NCI-H1092 treated with DMSO at 0.1 percent for 48 hours (cell line): ENCODE results near the gene IQCH.

Source experiments
- DNase-seq: peaks from one replicate; lab custom pipeline; 2025; lab: John Stamatoyannopoulos, UW

The IQCH gene

DNA sequence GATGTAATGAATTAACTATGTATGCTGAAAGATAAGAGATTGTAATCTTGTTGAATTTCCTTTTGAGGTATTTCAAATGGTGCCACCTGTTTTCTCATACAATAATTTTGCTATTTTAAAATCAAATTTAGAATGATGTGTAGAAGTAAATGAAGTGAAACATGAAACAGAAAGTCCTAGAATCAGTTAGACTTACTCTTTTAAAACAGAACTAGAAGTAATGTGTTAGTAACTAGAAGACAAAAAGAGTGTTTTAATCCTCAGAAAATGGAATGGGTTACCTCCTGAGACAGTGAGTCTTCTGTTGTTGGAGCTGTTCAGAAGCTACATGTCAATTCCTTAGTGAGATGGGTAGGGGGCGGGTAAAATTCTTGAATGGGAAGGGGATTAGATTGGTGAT, 279.8 kb downstream of the IQCH start:
- no peak for DNase-seq

DNA sequence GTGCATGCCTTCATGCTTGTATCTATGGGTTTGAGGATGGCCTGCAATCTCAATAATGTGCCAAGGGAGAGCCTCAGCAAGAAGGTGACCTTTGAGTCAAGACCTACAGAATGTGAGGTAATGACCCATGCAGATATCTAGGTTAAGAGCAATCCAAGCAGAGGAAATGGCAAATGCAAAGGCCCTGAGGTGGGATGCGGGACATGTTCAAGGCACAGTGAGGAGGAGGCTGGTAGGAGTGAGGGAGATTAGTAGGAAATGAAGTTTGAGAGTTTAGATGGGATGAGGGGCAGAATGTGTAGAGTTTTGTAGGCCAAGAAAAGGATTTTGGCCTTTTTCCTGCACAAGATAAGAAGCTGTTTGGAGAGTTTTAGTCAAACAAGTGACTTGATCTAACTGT, 283.2 kb downstream of the IQCH start:
- DNase-seq = no peak

DNA sequence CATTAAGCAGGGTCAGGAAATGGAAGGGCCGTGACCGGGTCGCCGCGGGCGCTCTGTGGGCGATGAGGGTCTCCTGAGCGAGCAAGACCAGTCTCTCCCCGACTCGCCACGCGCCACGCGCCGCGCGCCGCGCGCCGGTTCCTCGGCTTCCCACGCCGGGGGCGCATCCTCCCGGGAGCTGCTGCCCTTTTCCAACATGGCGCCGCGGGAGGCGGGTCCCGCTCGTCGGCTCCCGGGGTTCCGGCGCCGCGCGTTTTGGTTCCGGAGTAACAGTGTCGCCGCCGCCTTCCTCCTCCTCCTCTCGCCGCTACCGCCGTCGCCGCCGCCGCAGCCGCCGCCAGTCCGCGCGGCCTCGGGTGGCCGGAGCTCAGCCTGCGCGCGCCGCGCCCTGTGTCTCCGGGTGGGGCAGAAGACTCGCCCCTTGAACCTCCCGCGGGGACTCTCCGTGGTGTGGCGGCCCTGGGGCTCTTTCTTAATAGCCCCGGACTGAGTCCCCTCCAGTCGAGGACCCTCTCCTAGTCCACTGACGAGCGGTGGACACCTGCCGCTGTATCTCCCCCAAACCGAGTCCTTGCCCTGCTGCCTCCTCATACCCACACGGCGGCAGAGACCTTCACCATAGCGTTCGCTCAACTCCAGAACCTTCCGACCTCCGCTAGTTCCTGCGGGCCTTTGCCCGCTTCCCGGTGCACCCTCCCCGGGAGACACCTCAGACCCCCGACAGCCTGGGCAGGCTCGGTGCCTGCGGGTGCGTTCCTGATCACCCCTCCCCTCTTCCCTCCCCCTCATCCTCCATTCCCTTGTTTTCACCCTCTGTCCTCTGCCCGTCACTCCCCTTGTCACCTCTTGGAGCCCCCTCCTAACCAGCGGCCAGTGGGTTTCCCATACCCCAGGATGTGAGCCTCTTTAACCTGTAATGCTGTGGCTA, 288.1 kb downstream of the IQCH start, which contains the start of gene MAP2K5:
Gene MAP2K5 (plus strand): TSS at position 284 of the 928 bp plus-strand sequence. CDS start 633 bp downstream, at position 917.
- DNase-seq = peak; percentile 62

DNA sequence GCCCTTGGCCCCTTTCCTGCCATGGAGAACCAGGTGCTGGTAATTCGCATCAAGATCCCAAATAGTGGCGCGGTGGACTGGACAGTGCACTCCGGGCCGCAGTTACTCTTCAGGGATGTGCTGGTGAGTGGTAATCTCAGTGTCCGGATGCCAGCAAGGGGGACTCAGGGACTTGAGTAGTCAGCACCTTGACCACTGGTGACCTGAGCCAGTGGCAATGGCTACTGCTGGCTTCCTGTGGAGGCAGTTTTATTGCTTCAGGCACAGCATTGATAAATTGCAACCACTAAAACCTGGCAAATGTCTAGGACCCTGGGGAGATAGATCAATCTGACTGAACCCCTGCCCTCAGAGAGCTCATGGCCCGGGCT, 288.7 kb downstream of the IQCH start:
- DNase-seq = no peak

DNA sequence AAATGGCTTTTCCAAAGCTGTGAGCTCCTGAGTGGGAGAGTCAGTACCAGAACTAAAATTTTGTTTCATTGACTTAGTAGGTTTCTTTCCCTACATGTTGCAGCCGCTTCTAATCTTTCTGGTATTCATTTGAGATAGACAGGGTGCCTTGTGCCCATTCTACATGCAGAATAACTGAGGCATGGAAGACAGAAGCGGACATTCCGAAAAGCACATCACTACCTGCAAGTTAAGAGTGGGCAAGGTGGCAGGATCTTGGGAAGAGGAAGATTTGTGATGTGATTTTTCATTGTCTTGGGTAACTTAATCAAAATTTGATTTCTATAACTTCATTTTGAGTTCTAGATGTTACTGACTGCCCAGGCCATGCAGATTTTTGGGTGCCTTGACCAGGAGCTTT, 289.9 kb downstream of the IQCH start:
- DNase-seq = no peak

DNA sequence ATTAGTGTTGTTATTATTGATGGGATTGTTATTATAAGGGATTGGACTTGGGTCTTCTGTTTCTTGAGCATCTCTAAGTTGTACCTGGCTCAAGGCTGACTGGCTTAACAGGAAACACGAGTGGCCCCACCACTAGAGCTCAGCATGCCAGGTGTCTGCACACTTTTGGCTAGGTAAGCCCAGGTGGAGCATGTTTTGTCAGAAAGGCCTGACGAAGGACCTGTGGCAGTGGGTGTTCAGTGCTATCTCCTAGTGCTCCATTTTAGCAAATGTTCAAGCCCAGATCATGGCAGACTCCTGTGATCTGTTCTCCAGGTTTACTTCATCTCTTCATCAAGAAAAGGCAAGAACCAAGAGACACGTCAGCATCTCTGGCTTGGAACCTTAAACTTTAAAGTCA, 291.3 kb downstream of the IQCH start:
- DNase-seq = no peak

DNA sequence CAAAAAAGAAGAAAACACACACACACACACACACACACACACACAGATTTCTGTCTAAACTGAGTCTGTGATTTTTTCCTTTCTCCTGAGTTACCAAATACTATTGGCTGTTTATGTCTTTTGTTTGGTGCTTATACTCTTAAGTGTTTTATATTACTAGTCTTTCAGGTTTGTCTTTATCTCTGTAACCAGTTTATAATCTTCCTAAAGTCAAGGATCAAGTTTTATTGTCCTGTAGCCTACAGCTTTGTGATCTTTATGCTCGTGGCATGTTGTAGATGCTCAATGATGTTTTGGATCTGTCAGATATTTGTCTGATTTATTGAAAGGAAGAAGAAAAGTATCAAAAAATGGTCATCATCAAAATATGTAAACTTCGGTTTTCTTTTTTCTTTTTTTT, 292.5 kb downstream of the IQCH start:
- DNase-seq = no peak

DNA sequence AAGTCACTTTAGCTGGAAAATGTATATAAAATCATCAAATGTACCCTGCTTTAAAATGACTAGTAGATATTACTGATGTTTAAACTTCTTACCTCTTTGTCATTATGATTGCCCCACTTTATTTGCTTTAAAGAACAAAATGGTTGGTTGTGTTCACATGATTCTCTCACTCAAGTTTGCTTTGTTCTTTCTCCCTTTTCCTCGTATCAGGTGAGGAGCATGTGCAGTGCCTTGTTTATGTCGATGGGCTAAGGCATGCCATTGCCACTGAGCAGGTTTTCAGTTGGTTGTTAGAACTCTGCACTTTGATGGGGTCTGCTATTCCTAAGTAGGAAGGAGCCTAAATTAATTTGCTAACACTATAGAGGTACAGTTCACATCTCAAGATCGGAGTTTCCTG, 293.2 kb downstream of the IQCH start:
- no peak for DNase-seq

DNA sequence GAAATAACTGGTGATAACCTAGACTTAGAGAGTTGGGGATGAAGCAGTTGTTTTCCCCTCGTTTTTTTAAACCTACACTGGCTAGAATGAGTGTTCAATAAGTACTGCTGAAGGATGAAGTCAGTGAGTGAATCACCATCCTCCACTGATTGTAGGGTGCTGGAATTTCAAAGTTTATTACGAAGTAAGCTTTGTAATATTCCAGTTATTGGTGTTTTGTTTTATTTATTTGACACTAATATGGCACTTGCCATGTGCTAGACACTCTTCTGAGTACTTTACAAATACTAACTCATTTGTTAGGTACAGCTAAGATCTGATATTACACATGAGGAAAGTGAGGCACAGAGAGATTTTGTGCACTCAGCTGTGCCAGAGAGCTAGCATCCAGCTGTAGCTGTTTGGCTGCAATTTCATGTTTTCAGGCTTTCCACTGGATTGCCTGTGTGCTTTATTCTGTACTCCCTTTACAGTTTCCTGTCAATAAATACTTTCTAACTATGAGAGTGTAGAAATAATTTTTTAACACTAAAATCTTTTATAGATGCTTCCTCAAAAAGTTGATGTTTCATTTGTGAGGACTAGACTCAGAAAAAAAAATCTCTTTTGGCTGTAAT, 293.8 kb downstream of the IQCH start:
- DNase-seq = no peak

DNA sequence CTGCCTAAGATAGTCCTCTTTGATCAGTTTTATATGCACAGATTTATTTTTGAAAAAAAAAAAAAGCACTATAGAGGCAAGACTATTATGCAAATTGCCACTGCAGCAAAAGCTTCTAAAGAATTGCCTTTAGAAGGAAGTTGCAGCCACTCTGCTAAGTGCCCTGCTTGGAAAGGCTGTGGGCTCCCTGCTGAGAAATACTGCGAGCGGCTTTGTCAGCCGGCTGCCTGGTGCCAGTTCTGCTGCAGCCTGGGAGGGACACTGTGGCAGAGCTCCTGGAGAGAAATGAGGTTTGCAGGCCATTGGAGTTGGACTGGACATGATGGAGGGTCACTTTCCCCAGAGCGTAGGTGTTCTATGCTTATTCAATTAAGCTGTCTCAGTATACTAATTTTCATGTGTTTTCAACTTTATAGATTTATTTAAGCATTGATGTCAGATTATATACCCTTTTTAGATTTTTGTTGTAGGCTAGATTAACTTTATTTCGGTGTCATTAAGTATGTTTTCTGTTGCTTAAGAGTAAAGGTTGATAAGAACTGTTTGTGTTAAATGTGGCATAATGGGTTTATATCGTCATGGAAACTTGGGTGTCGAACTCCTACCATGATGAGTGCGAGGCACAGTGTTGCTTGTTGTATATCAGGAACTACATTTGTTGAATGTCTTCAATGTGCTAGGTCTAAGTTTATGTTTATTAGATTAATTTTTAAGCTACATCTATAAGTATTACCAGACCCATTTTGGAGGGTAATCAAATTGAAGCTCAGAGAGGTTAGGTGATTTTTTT, 294.5 kb downstream of the IQCH start:
- peak; percentile 65 for DNase-seq

DNA sequence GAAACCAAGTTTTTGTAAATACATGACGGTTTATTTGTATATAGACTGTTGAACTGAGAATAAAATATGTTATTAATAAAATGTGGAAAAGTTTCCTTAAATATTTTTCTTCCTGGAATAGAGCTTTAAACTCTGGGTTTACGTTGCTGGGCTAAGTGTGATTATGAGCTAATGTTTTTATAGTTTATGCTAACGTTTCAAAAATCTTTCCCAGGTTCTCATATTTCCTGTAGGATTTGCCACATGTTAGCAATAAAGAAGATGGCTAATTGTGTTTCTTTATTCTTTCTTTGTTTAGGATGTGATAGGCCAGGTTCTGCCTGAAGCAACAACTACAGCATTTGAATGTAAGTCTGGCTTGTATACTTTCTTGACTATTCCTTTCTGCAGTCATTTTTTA, 295.1 kb downstream of the IQCH start:
- no peak for DNase-seq

DNA sequence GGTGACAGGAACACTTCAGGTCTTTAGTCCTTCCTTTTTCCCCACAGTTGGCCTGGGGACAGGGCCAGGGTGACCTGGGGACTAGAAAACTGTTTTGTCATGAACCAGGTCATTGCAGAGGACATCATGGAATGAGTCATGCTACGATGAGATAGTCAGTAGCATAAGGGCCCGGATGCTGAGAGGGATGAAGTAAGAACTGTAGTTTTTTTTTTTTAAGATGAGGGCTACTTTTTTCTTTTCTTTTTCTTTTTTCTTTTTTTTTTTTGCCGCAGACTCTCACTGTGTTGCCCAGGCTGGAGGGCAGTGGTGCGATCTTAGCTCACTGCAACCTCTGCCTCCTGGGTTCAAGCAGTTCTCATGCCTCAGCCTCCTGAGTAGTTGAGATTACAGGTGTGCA, 295.9 kb downstream of the IQCH start:
- DNase-seq = no peak

DNA sequence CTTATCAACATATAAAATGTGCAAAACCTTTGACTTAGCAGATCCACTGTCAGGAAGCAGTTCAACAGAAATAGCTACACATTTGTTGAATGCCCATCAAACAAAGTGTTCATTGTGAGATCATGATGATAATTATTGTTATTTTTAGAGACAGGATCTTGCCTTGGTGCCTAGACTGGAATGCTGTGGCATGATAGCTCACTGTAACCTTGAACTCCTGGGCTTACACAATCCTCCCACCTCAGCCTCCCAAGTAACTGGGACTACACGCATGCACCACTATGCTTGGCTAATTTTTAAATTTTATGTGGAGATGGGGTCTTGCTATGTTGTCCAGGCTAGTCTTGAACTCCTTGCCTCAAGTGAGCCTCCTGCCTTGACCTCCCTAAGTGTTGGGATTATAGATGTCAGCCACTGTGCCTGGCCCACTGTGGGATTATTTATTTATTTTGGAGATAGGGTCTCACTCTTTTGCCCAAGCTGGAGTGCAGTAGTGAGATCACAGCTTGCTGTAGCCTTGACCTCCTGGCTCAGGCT, 296.7 kb downstream of the IQCH start:
- no peak for DNase-seq
